HUES6 (cell line): ENCODE results near the gene UCKL1.

Experiments used
- H3K27ac ChIP-seq: 2 replicates; pipeline ENCODE4 v1.7.0; 2013; ENCODE audit warnings: low read depth, mild to moderate bottlenecking, low read length, inconsistent platforms
- H3K27me3 ChIP-seq: 2 replicates; pipeline ENCODE4 v1.6.1; 2013; ENCODE audit warnings: low read length; ENCODE audit not compliant: control insufficient read depth, insufficient read depth
- H3K36me3 ChIP-seq: 2 replicates; pipeline ENCODE4 v1.6.1; 2013; ENCODE audit warnings: low read length; ENCODE audit not compliant: control insufficient read depth, insufficient read depth
- H3K4me1 ChIP-seq: 2 replicates; pipeline ENCODE4 v1.6.1; 2013; ENCODE audit warnings: low read length; ENCODE audit not compliant: control insufficient read depth, insufficient read depth
- H3K4me3 ChIP-seq: 2 replicates; pipeline ENCODE4 v1.5.1; 2013; ENCODE audit warnings: low read depth, low read length
- H3K9ac ChIP-seq: one replicate; pipeline ENCODE4 v1.6.1; 2013; ENCODE audit warnings: mild to moderate bottlenecking, low read length
- H3K9me3 ChIP-seq: 2 replicates; pipeline ENCODE4 v1.6.1; 2013; ENCODE audit warnings: low read depth, low read length; ENCODE audit not compliant: control insufficient read depth, insufficient read depth

UCKL1 gene

GRCh38 chr20:63891061-63892002, 64.9 kb downstream of the UCKL1 start:
- no peaks in the 10 kb centered on the region for H3K27me3 ChIP-seq
- peaks cover 11% of the 10 kb centered on the region for H3K4me1 ChIP-seq
- H3K9me3 ChIP-seq: no peaks in the 10 kb centered on the region
- no peak overlapping the region for H3K9ac ChIP-seq
- H3K4me3 ChIP-seq: no peak overlapping the region
- H3K36me3 ChIP-seq: peaks cover 53% of the 10 kb centered on the region
- no peak overlapping the region for H3K27ac ChIP-seq

- Histone ChIP-seq H3K4me3 (no peak overlapping the region), H3K36me3 (peaks cover 59% of the 10 kb centered on the region), H3K9me3 (no peaks in the 10 kb centered on the region), H3K27me3 (no peaks in the 10 kb centered on the region), H3K4me1 (peaks cover 6% of the 10 kb centered on the region), H3K9ac (no peak overlapping the region), H3K27ac (no peak overlapping the region)
Measured at GRCh38 chr20:63890616-63891015, 65.6 kb downstream of the UCKL1 start.

- no peak overlapping the region for H3K4me3 ChIP-seq
- no peaks in the 10 kb centered on the region for H3K9me3 ChIP-seq
- H3K4me1 ChIP-seq: peaks cover 6% of the 10 kb centered on the region
- no peak overlapping the region for H3K9ac ChIP-seq
- no peak overlapping the region for H3K27ac ChIP-seq
- H3K27me3 ChIP-seq: no peaks in the 10 kb centered on the region
- H3K36me3 ChIP-seq: peaks cover 63% of the 10 kb centered on the region
Measured at GRCh38 chr20:63890201-63890576, 66.0 kb downstream of the UCKL1 start.
